Tracheal epithelial cell (primary cell): ENCODE measurements around the gene SOX11. TPM values are rescaled to one million over a fixed set of nuclear protein-coding genes. Genes with fewer than 3 reads are reported as not detected.

ENCODE experiments used
- total RNA-seq: library from RNA; depleted of rRNA; stranded (reverse); fragments of >200 nt; gene quantifications from 2 replicates; pipeline ENCODE4 v1.2.1, GENCODE V29; 2014

Gene SOX11
- under 0.01 TPM in 1 of 2 replicates, not detected in the other for total RNA-seq

DNA sequence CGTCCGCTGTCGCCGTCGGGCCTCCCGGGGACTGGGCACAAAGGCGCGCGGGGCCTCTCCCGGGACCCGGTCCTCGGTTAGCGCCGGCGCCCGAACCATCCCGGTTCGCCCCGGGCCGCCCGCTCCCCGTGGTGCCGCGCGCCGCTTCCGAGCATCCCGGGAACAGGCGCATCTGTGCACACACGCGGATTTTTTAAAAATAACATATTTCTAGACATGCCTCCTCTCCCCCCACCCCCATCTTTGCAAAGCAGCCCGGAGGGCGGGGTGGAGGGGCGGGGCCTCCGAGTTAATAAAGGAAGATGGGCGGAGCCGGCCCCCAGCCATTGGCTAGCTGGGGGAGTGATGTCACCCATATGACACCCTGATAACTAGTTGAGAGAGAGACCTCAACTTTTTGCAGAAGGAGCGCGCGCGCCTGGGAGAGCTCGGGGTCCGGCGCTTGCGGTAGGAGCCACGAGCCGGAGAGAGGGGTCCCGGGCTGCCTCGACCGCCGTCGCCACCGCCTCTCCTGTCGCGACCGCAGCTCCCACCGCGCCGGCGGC is at the start of gene SOX11:
TSS of gene SOX11 (plus strand) at position 400 of the 545 bp plus-strand sequence. CDS start 338 bp downstream, outside the sequence.

